ENCODE results near the gene PARN. TPM values are rescaled to one million over a fixed set of nuclear protein-coding genes. Genes with fewer than 3 reads are reported as not detected.
A peak's percentile ranks its signal among the peaks of the same experiment; 100 is the strongest.

PARN gene
- total RNA-seq, 5 donors from 2014 or later (not counting 1 experiment from before 2014, with no cell fraction given) = 34.4 to 42.7 (median 38.4) TPM

GRCh38 chr16:14531613-14532012, 98.4 kb downstream of the PARN start:
- Mint-ChIP-seq H3K36me3 (peaks cover 23% of the 10 kb centered on the region), H3K27me3 (no peaks in the 10 kb centered on the region), H3K27ac (no peak overlapping the region), H3K4me1 (peaks cover 5 to 6% (median 5%) of the 10 kb centered on the region in 3 donors), H3K9me3 (peaks cover 0 to 5% (median 4%) of the 10 kb centered on the region in 3 donors), H3K4me3 (no peak overlapping the region)
- CTCF ChIA-PET = interaction anchor here in 1 of 2 donors (1.3 kb wide), 1 partner anchor 608 kb away, joined by 3 read pairs; no protein-coding TSS in a partner anchor
- no peak overlapping the region for H3K27ac ChIP-seq (ENCODE audit: low read length)
- no peaks in the 10 kb centered on the region for H3K27me3 ChIP-seq (replicated peaks in 1 of 2; ENCODE audit: control insufficient read depth in 2 of 2, extremely low read depth in 1 of 2, insufficient read depth in 2 of 2, low read length in 1 of 2)
- H3K9me3 ChIP-seq = no peaks in the 10 kb centered on the region
- ATAC-seq (replicated peaks in 1 of 4) (no peak), DNase-seq (no peak)
- H3K4me3 ChIP-seq (ENCODE audit: control insufficient read depth in 1 of 2, extremely low read depth in 1 of 2, low read length in 1 of 2) = no peak overlapping the region
- H3K36me3 ChIP-seq (ENCODE audit: control insufficient read depth in 2 of 2, extremely low read depth in 1 of 2, insufficient read depth in 1 of 2, low read length in 1 of 2) = peaks cover 4 to 16% of the 10 kb centered on the region in 2 donors
- peaks cover 0 to 3% of the 10 kb centered on the region in 2 experiments for H3K4me1 ChIP-seq (ENCODE audit: control insufficient read depth in 1 of 2, extremely low read depth in 1 of 2, insufficient read depth in 2 of 2, low read length in 2 of 2)
- POLR2A ChIA-PET = no interaction called here
- no CpG with 5 or more reads among the region's 5 CpGs for WGBS (ENCODE audit: insufficient coverage)

GRCh38 chr16:14531101-14531500, 99.0 kb downstream of the PARN start:
- CTCF ChIA-PET = interaction anchor here in 1 of 2 donors (1.3 kb wide), 1 partner anchor 608 kb away, joined by 3 read pairs; no protein-coding TSS in a partner anchor
- POLR2A ChIA-PET = no interaction called here

GRCh38 chr16:14530046-14530445, 100.0 kb downstream of the PARN start:
- Histone ChIP-seq H3K4me1 (ENCODE audit: control insufficient read depth in 1 of 2, extremely low read depth in 1 of 2, insufficient read depth in 2 of 2, low read length in 2 of 2) (peaks cover 0 to 3% of the 10 kb centered on the region in 2 experiments), H3K9me3 (no peaks in the 10 kb centered on the region), H3K36me3 (ENCODE audit: control insufficient read depth in 2 of 2, extremely low read depth in 1 of 2, insufficient read depth in 1 of 2, low read length in 1 of 2) (peaks cover 4 to 16% of the 10 kb centered on the region in 2 donors), H3K4me3 (ENCODE audit: control insufficient read depth in 1 of 2, extremely low read depth in 1 of 2, low read length in 1 of 2) (no peak overlapping the region), H3K27me3 (replicated peaks in 1 of 2; ENCODE audit: control insufficient read depth in 2 of 2, extremely low read depth in 1 of 2, insufficient read depth in 2 of 2, low read length in 1 of 2) (no peaks in the 10 kb centered on the region), H3K27ac (ENCODE audit: low read length) (no peak overlapping the region)
- Mint-ChIP-seq H3K36me3 (peaks cover 23% of the 10 kb centered on the region), H3K4me3 (no peak overlapping the region), H3K27me3 (no peaks in the 10 kb centered on the region), H3K9me3 (peaks cover 0 to 5% (median 4%) of the 10 kb centered on the region in 3 donors), H3K4me1 (peaks cover 5 to 6% (median 5%) of the 10 kb centered on the region in 3 donors), H3K27ac (no peak overlapping the region)
- CTCF ChIA-PET = interaction anchor here (0.6 to 1.0 kb wide), 2 partner anchors 40 to 610 kb away, joined by 5 to 10 read pairs; partner anchors contain the start of gene ERCC4 (in 1 of the 2)
- DNase-seq (no peak), ATAC-seq (replicated peaks in 1 of 4) (no peak)
- 67% methylated on average over 1 of the region's 2 CpGs for WGBS (ENCODE audit: insufficient coverage)
- POLR2A ChIA-PET = no interaction called here

More at GRCh38 chr16:14531101-14531500, 99.0 kb downstream of the PARN start:
- no peak for DNase-seq
- no peaks in the 10 kb centered on the region for H3K9me3 ChIP-seq
- Mint-ChIP-seq H3K9me3 (peaks cover 0 to 5% (median 4%) of the 10 kb centered on the region in 3 donors), H3K36me3 (peaks cover 23% of the 10 kb centered on the region), H3K4me1 (peaks cover 5 to 6% (median 5%) of the 10 kb centered on the region in 3 donors), H3K27ac (no peak overlapping the region), H3K4me3 (no peak overlapping the region), H3K27me3 (no peaks in the 10 kb centered on the region)
- no peaks in the 10 kb centered on the region for H3K27me3 ChIP-seq (replicated peaks in 1 of 2; ENCODE audit: control insufficient read depth in 2 of 2, extremely low read depth in 1 of 2, insufficient read depth in 2 of 2, low read length in 1 of 2)
- peaks cover 4 to 16% of the 10 kb centered on the region in 2 donors for H3K36me3 ChIP-seq (ENCODE audit: control insufficient read depth in 2 of 2, extremely low read depth in 1 of 2, insufficient read depth in 1 of 2, low read length in 1 of 2)
- ATAC-seq (replicated peaks in 1 of 4) = no peak
- peaks cover 0 to 3% of the 10 kb centered on the region in 2 experiments for H3K4me1 ChIP-seq (ENCODE audit: control insufficient read depth in 1 of 2, extremely low read depth in 1 of 2, insufficient read depth in 2 of 2, low read length in 2 of 2)
- 83% methylated on average over 1 of the region's 3 CpGs for WGBS (ENCODE audit: insufficient coverage)
- no peak overlapping the region for H3K27ac ChIP-seq (ENCODE audit: low read length)
- no peak overlapping the region for H3K4me3 ChIP-seq (ENCODE audit: control insufficient read depth in 1 of 2, extremely low read depth in 1 of 2, low read length in 1 of 2)

GRCh38 chr16:14529010-14529669, 100.9 kb downstream of the PARN start:
- Mint-ChIP-seq H3K27me3 (no peaks in the 10 kb centered on the region), H3K36me3 (peaks cover 25% of the 10 kb centered on the region), H3K27ac (no peak overlapping the region), H3K4me1 (peaks cover 5 to 7% (median 5%) of the 10 kb centered on the region in 3 donors), H3K9me3 (peaks cover 0 to 5% (median 4%) of the 10 kb centered on the region in 3 donors), H3K4me3 (no peak overlapping the region)
- Histone ChIP-seq H3K27ac (ENCODE audit: low read length) (no peak overlapping the region), H3K27me3 (replicated peaks in 1 of 2; ENCODE audit: control insufficient read depth in 2 of 2, extremely low read depth in 1 of 2, insufficient read depth in 2 of 2, low read length in 1 of 2) (no peaks in the 10 kb centered on the region), H3K36me3 (ENCODE audit: control insufficient read depth in 2 of 2, extremely low read depth in 1 of 2, insufficient read depth in 1 of 2, low read length in 1 of 2) (peaks cover 3 to 16% of the 10 kb centered on the region in 2 donors), H3K9me3 (no peaks in the 10 kb centered on the region), H3K4me3 (ENCODE audit: control insufficient read depth in 1 of 2, extremely low read depth in 1 of 2, low read length in 1 of 2) (no peak overlapping the region), H3K4me1 (ENCODE audit: control insufficient read depth in 1 of 2, extremely low read depth in 1 of 2, insufficient read depth in 2 of 2, low read length in 2 of 2) (peaks cover 0 to 3% of the 10 kb centered on the region in 2 experiments)
- peak; percentile 9 to 73 (median 39) for DNase-seq
- peak in 2 of 4 experiments; percentile 43 to 48 for ATAC-seq (replicated peaks in 1 of 4)
- ChIA-PET CTCF (interaction anchor here (1.0 to 1.6 kb wide), 3 partner anchors 279 to 609 kb away, joined by 4 to 6 read pairs (median 5); partner anchors contain the start of gene ERCC4 (in 1 of the 2)), POLR2A (no interaction called here)
- WGBS (ENCODE audit: insufficient coverage) = 56% methylated on average over 8 of the region's 11 CpGs

- Histone ChIP-seq H3K9me3 (no peaks in the 10 kb centered on the region), H3K4me3 (ENCODE audit: control insufficient read depth in 1 of 2, extremely low read depth in 1 of 2, low read length in 1 of 2) (no peak overlapping the region), H3K27ac (ENCODE audit: low read length) (no peak overlapping the region), H3K36me3 (ENCODE audit: control insufficient read depth in 2 of 2, extremely low read depth in 1 of 2, insufficient read depth in 1 of 2, low read length in 1 of 2) (peaks cover 0 to 14% of the 10 kb centered on the region in 2 donors), H3K27me3 (replicated peaks in 1 of 2; ENCODE audit: control insufficient read depth in 2 of 2, extremely low read depth in 1 of 2, insufficient read depth in 2 of 2, low read length in 1 of 2) (no peaks in the 10 kb centered on the region), H3K4me1 (ENCODE audit: control insufficient read depth in 1 of 2, extremely low read depth in 1 of 2, insufficient read depth in 2 of 2, low read length in 2 of 2) (peaks cover 0 to 3% of the 10 kb centered on the region in 2 experiments)
- Mint-ChIP-seq H3K4me3 (no peak overlapping the region), H3K27me3 (no peaks in the 10 kb centered on the region), H3K9me3 (no peaks in the 10 kb centered on the region), H3K27ac (no peak overlapping the region), H3K4me1 (peaks cover 7 to 10% (median 9%) of the 10 kb centered on the region in 3 donors), H3K36me3 (peaks cover 22% of the 10 kb centered on the region)
- no peak for ATAC-seq (replicated peaks in 1 of 4)
- no peak for DNase-seq
- ChIA-PET POLR2A (no interaction called here), CTCF (interaction anchor here (1.0 to 1.6 kb wide), 2 partner anchors 278 to 279 kb away, joined by 4 to 6 read pairs; no protein-coding TSS in a partner anchor)
- no CpG with 5 or more reads among the region's 4 CpGs for WGBS (ENCODE audit: insufficient coverage)
Measured at GRCh38 chr16:14528306-14528705, 101.8 kb downstream of the PARN start.

GRCh38 chr16:14527411-14528044, 102.5 kb downstream of the PARN start:
- no peak overlapping the region for H3K27ac ChIP-seq (ENCODE audit: low read length)
- H3K36me3 ChIP-seq (ENCODE audit: control insufficient read depth in 2 of 2, extremely low read depth in 1 of 2, insufficient read depth in 1 of 2, low read length in 1 of 2) = peaks cover 0 to 14% of the 10 kb centered on the region in 2 donors
- H3K27ac Mint-ChIP-seq = no peak overlapping the region
- no peaks in the 10 kb centered on the region for H3K9me3 ChIP-seq
- ATAC-seq (replicated peaks in 1 of 4) = no peak
- H3K27me3 ChIP-seq (replicated peaks in 1 of 2; ENCODE audit: control insufficient read depth in 2 of 2, extremely low read depth in 1 of 2, insufficient read depth in 2 of 2, low read length in 1 of 2) = no peaks in the 10 kb centered on the region
- ChIA-PET CTCF (interaction anchor here (0.9 to 1.6 kb wide), 4 partner anchors 14 to 604 kb away, joined by 3 to 6 read pairs (median 3); no protein-coding TSS in a partner anchor), POLR2A (interaction anchor here in 1 of 2 donors (0.6 kb wide), 1 partner anchor 276 kb away, joined by 11 read pairs; no protein-coding TSS in a partner anchor)
- no peaks in the 10 kb centered on the region for H3K9me3 Mint-ChIP-seq
- peaks cover 11 to 17% (median 12%) of the 10 kb centered on the region in 3 donors for H3K4me1 Mint-ChIP-seq
- H3K27me3 Mint-ChIP-seq = no peaks in the 10 kb centered on the region
- peaks cover 0 to 3% of the 10 kb centered on the region in 2 experiments for H3K4me1 ChIP-seq (ENCODE audit: control insufficient read depth in 1 of 2, extremely low read depth in 1 of 2, insufficient read depth in 2 of 2, low read length in 2 of 2)
- DNase-seq = no peak
- peaks cover 22% of the 10 kb centered on the region for H3K36me3 Mint-ChIP-seq
- WGBS (ENCODE audit: insufficient coverage) = 94% methylated on average over 2 of the region's 5 CpGs
- no peak overlapping the region for H3K4me3 Mint-ChIP-seq
- H3K4me3 ChIP-seq (ENCODE audit: control insufficient read depth in 1 of 2, extremely low read depth in 1 of 2, low read length in 1 of 2) = no peak overlapping the region

Measured in T-cell (primary cell).